Activated naive CD4-positive, alpha-beta T cell treated with anti-CD3 and anti-CD28 coated beads, Interleukin-2, amount 10 ng/mL, durations not matched to agents 7 days and 5 days (primary cell): ENCODE data around the gene TRIM26.
"Not testable (repeated sequence)": the region's sequence is repeated elsewhere in the genome, so short reads cannot be mapped to it uniquely, and the experiment has no call there.

Experiments
- CTCF ChIA-PET: fragments of 350-600 bp; sonication (Branson Sonifier 250); formaldehyde crosslinking; loops from one replicate; lab custom pipeline; 2021; ENCODE audit warnings: antibody characterized with exemption; lab: Charles Lee
- DNase-seq: peaks from one replicate; pipeline ENCODE4 v3.0.0-alpha.2; 2020
- H3K27ac Mint-ChIP-seq: one replicate; pipeline ENCODE4 v1.8.0; 2021; ENCODE audit warnings: mild to moderate bottlenecking, moderate library complexity, mixed read lengths
- H3K27me3 Mint-ChIP-seq: one replicate; pipeline ENCODE4 v1.8.0; 2021; ENCODE audit warnings: mild to moderate bottlenecking, mixed read lengths
- H3K36me3 Mint-ChIP-seq: one replicate; pipeline ENCODE4 v1.8.0; 2021; ENCODE audit warnings: mixed read lengths
- H3K4me1 Mint-ChIP-seq: one replicate; pipeline ENCODE4 v1.8.0; 2021; ENCODE audit warnings: mixed read lengths
- H3K4me3 Mint-ChIP-seq: one replicate; pipeline ENCODE4 v1.8.0; 2021; ENCODE audit warnings: mild to moderate bottlenecking, moderate library complexity, mixed read lengths
- H3K9me3 Mint-ChIP-seq: one replicate; pipeline ENCODE4 v1.8.0; 2021; ENCODE audit warnings: mixed read lengths

Gene TRIM26

DNA sequence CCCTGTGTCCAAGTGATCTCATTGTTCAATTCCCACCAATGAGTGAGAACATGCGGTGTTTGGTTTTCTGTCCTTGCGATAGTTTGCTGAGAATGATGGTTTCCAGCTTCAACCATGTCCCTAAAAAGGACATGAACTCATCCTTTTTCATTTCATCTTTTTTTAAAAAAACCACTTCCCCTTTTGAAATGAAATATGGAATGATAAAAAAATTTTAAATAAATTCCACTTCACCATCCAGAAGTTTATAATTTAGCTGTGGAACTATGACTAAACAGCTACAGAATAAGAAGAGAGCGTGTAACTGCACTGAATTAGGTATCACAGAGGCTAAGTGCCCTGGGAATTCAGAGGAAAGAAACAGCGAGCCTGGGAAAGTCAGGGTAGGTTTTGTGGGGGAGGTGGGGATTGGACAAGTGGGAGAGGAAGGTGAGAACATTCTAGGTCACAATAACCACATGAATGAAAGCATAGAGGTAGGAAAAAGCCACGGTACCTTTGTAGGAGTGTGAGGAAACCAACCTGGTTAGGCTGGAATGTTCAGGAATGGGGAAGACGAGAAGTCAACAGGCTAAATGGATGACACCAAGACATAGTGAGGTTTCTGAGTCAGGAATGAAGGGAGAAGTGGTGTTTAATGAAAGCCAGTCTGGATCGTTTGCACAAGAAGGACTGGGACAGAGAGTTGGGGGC, 63.2 kb downstream of the TRIM26 start:
- Mint-ChIP-seq H3K27me3 (peaks cover 69% of the 10 kb centered on the region), H3K4me1 (peaks cover 4% of the 10 kb centered on the region), H3K27ac (no peak overlapping the region), H3K9me3 (no peaks in the 10 kb centered on the region), H3K36me3 (no peaks in the 10 kb centered on the region), H3K4me3 (no peak overlapping the region)
- no peak for DNase-seq
- CTCF ChIA-PET, result no interaction called here

- H3K36me3 Mint-ChIP-seq, result no peaks in the 10 kb centered on the region
- DNase-seq, result no peak
- peaks cover 70% of the 10 kb centered on the region for H3K27me3 Mint-ChIP-seq
- CTCF ChIA-PET, result no interaction called here
- no peak overlapping the region for H3K27ac Mint-ChIP-seq
- H3K4me3 Mint-ChIP-seq, result no peak overlapping the region
- no peaks in the 10 kb centered on the region for H3K9me3 Mint-ChIP-seq
- peaks cover 4% of the 10 kb centered on the region for H3K4me1 Mint-ChIP-seq
Measured at GRCh38 chr6:30149234-30149633, 64.0 kb downstream of the TRIM26 start.

GRCh38 chr6:30147096-30147495, 66.1 kb downstream of the TRIM26 start:
- Mint-ChIP-seq H3K9me3 (no peaks in the 10 kb centered on the region), H3K27me3 (peaks cover 56% of the 10 kb centered on the region), H3K27ac (no peak overlapping the region), H3K4me1 (peaks cover 4% of the 10 kb centered on the region), H3K4me3 (no peak overlapping the region), H3K36me3 (no peaks in the 10 kb centered on the region)
- CTCF ChIA-PET, result interaction anchor here (0.9 to 1.8 kb wide), 3 partner anchors 16 to 44 kb away, joined by 3 to 7 read pairs (median 6); no protein-coding TSS in a partner anchor
- no peak for DNase-seq

DNA sequence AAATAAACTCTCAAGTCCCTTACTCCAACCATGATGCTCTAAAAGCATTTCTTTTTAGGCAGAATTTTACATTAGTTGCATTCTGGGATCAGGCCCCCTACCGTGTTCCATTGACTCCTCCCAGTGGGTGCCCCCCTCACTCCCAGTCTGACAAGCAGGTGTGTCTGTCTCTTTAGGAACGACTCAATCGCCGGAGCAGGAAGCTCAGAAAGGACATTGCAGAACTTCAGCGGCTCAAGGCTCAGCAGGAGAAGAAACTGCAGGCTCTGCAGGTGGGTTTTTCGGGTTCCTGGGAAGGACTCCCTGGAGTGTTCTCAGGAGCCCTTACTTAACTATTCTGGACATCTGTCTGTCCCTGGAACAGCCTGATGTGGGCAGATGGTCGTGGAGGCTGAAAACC, 67.4 kb downstream of the TRIM26 start:
- H3K27ac Mint-ChIP-seq, result no peak overlapping the region
- H3K36me3 Mint-ChIP-seq, result no peaks in the 10 kb centered on the region
- H3K4me3 Mint-ChIP-seq, result no peak overlapping the region
- no peaks in the 10 kb centered on the region for H3K4me1 Mint-ChIP-seq
- CTCF ChIA-PET, result no interaction called here
- peaks cover 62% of the 10 kb centered on the region for H3K27me3 Mint-ChIP-seq
- H3K9me3 Mint-ChIP-seq, result no peaks in the 10 kb centered on the region
- DNase-seq, result no peak

DNA sequence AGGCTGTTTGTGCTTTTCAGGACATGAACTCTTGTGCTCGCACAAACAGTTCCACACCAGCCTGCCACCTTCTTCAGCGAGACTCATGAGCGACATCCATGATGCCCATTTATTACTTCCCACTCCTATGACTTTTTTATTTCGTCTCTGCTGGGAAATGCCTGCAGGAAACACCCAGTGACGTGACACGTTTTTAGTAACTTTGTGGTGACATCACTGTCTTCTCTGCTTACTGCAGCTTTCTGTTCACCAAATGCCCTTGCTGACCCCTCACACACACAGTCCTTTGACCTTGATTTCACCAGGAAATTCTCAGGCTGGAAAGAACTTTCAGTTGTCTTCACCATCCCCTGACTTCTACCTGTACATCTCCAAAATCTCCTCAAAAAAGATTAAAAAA, 68.4 kb downstream of the TRIM26 start:
- no peaks in the 10 kb centered on the region for H3K36me3 Mint-ChIP-seq
- H3K4me1 Mint-ChIP-seq, result no peaks in the 10 kb centered on the region
- CTCF ChIA-PET, result interaction anchor here (0.8 kb wide), 1 partner anchor 14 kb away, joined by 3 read pairs; no protein-coding TSS in a partner anchor
- H3K9me3 Mint-ChIP-seq, result no peaks in the 10 kb centered on the region
- DNase-seq, result no peak
- peaks cover 54% of the 10 kb centered on the region for H3K27me3 Mint-ChIP-seq
- H3K4me3 Mint-ChIP-seq, result no peak overlapping the region
- no peak overlapping the region for H3K27ac Mint-ChIP-seq

GRCh38 chr6:30143780-30144179, 69.4 kb downstream of the TRIM26 start:
- DNase-seq, result no peak
- H3K27ac Mint-ChIP-seq, result no peak overlapping the region
- no peaks in the 10 kb centered on the region for H3K4me1 Mint-ChIP-seq
- peaks cover 62% of the 10 kb centered on the region for H3K27me3 Mint-ChIP-seq
- no peak overlapping the region for H3K4me3 Mint-ChIP-seq
- CTCF ChIA-PET, result interaction anchor here (1.2 to 1.4 kb wide), 2 partner anchors 11 to 39 kb away, joined by 3 read pairs; no protein-coding TSS in a partner anchor
- H3K36me3 Mint-ChIP-seq, result no peaks in the 10 kb centered on the region
- no peaks in the 10 kb centered on the region for H3K9me3 Mint-ChIP-seq

DNA sequence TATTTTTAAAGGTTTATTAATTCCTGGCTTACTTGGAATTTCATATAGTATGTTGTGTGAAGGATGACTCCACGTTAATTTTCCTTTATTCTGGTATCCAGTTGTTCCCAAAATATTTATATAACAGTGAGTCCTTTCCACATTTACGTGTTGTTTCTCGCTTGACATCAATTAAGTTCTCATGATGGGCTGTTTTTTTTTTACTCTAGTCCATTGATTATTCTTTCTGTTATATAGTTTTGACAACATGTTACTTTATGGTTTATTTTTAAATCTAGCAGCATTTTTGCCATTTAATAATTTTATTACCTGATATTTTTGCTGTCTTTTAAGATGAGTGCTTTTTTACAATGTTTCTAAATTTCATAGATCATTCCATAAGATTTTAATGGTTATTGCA, 70.5 kb downstream of the TRIM26 start:
- CTCF ChIA-PET, result interaction anchor here (0.6 to 1.4 kb wide), 5 partner anchors 11 to 38 kb away, joined by 3 to 4 read pairs (median 3); no protein-coding TSS in a partner anchor
- H3K4me1 Mint-ChIP-seq, result no peaks in the 10 kb centered on the region
- no peak for DNase-seq
- no peak overlapping the region for H3K27ac Mint-ChIP-seq
- no peaks in the 10 kb centered on the region for H3K9me3 Mint-ChIP-seq
- peaks cover 63% of the 10 kb centered on the region for H3K27me3 Mint-ChIP-seq
- no peaks in the 10 kb centered on the region for H3K36me3 Mint-ChIP-seq
- H3K4me3 Mint-ChIP-seq, result no peak overlapping the region

DNA sequence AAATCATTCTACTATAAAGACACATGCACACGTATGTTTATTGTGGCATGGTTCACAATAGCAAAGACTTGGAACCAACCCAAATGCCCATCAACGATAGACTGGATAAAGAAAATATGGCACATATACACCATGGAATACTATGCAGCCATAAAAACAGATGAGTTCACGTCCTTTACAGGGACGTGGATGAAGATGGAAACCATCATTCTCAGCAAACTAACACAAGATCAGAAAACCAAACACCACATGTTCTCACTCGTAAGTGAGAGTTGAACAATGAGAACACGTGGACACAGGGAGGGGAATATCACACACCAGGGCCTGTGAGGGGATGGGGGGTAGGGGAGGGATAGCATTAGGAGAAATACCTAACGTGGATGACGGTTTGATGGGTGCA, 73.0 kb downstream of the TRIM26 start:
- H3K4me1 Mint-ChIP-seq, H3K36me3 Mint-ChIP-seq, DNase-seq, H3K4me3 Mint-ChIP-seq, H3K9me3 Mint-ChIP-seq, H3K27ac Mint-ChIP-seq: not testable (repeated sequence)
- CTCF ChIA-PET, result interaction anchor here (0.9 kb wide), 1 partner anchor 37 kb away, joined by 3 read pairs; no protein-coding TSS in a partner anchor
- peaks cover 56% of the 10 kb centered on the region for H3K27me3 Mint-ChIP-seq

GRCh38 chr6:30136570-30137286, 76.5 kb downstream of the TRIM26 start:
- Mint-ChIP-seq H3K4me1 (peaks cover 8% of the 10 kb centered on the region), H3K27ac (no peak overlapping the region), H3K36me3 (no peaks in the 10 kb centered on the region), H3K4me3 (no peak overlapping the region), H3K27me3 (peaks cover 63% of the 10 kb centered on the region), H3K9me3 (no peaks in the 10 kb centered on the region)
- DNase-seq, result no peak
- CTCF ChIA-PET, result interaction anchor here (1.7 kb wide), 1 partner anchor 34 kb away, joined by 8 read pairs; no protein-coding TSS in a partner anchor

DNA sequence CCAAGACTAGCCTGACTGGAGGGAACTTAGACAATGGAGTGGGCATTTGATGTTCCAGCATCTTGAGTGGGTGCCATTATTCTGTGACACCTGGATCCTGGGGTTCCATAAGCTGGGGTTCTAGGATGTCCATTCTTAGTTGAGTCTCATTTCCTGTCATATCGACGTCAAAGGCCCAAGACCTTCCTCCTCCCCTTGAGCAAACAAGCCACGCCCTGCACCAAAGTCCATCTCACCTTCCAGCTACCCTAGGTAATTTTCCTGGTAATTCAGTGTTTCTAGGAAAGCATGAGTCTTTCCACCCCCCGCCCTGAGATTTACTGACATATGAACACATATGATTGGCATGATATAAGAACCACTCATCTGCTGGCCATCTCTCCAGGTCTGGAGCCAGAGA, 77.4 kb downstream of the TRIM26 start, which contains the start of gene TRIM40:
Gene TRIM40 (plus strand): TSS at position 384 of the 400 bp plus-strand sequence. CDS start 897 bp downstream, outside the sequence.
- peaks cover 11% of the 10 kb centered on the region for H3K4me1 Mint-ChIP-seq
- no peaks in the 10 kb centered on the region for H3K9me3 Mint-ChIP-seq
- no peaks in the 10 kb centered on the region for H3K36me3 Mint-ChIP-seq
- no peak for DNase-seq
- H3K4me3 Mint-ChIP-seq, result no peak within 1 kb of the TSS
- CTCF ChIA-PET, result interaction anchor here (1.7 kb wide), 1 partner anchor 33 kb away, joined by 8 read pairs; no protein-coding TSS in a partner anchor
- H3K27me3 Mint-ChIP-seq, result peaks cover 63% of the 10 kb centered on the region
- no peak within 1 kb of the TSS for H3K27ac Mint-ChIP-seq

GRCh38 chr6:30135147-30135546, 78.1 kb downstream of the TRIM26 start:
- no peak for DNase-seq

More at GRCh38 chr6:30135147-30135546, 78.1 kb downstream of the TRIM26 start:
- H3K4me3 Mint-ChIP-seq, result no peak overlapping the region
- H3K27me3 Mint-ChIP-seq, result peaks cover 68% of the 10 kb centered on the region
- H3K27ac Mint-ChIP-seq, result no peak overlapping the region
- CTCF ChIA-PET, result interaction anchor here (1.7 to 6.4 kb wide), 2 partner anchors 30 to 32 kb away, joined by 8 to 180 read pairs; no protein-coding TSS in a partner anchor
- H3K36me3 Mint-ChIP-seq, result no peaks in the 10 kb centered on the region
- no peaks in the 10 kb centered on the region for H3K9me3 Mint-ChIP-seq
- peaks cover 17% of the 10 kb centered on the region for H3K4me1 Mint-ChIP-seq
